HepG2 (cell line): Measurements from ENCODE around the gene RHBDD1. TPM values are rescaled to one million over a fixed set of nuclear protein-coding genes. Genes with fewer than 3 reads are reported as not detected.

Experiments used
- ARNT2 ChIP-seq: sonication (generic); formaldehyde crosslinking; IDR thresholded peaks from 2 replicates; pipeline ENCODE4 v1.8.0; 2022; ENCODE audit warnings: mild to moderate bottlenecking, low read depth, missing genetic modification reagents, moderate library complexity
- FOXA3 ChIP-seq: IDR thresholded peaks from 2 replicates; pipeline ENCODE4 v1.6.1; 2016; ENCODE audit warnings: missing genetic modification reagents, missing compliant biosample characterization
- FOXC1 ChIP-seq: sonication (generic); formaldehyde crosslinking; IDR thresholded peaks from 2 replicates; pipeline ENCODE4 v1.8.0; 2022; ENCODE audit warnings: mild to moderate bottlenecking, missing genetic modification reagents, borderline replicate concordance
- HNRNPK ChIP-seq: fragments of 200-400 bp; formaldehyde crosslinking; IDR thresholded peaks from 2 replicates; pipeline ENCODE4 v1.6.1; 2018; ENCODE audit warnings: low read length, low read depth, moderate library complexity, mild to moderate bottlenecking; ENCODE audit not compliant: poor library complexity, severe bottlenecking
- LCORL ChIP-seq, 2 experiments: fragments of 450-650 bp in 1 of 2; sonication (generic) in 1 of 2; formaldehyde crosslinking in 1 of 2; IDR thresholded peaks; 2 replicates each; pipeline versions ENCODE4 v1.5.0 to v1.6.1; 2017 to 2020; ENCODE audit warnings: antibody characterized with exemption in 1 of 2, missing genetic modification reagents in 1 of 2
- MAZ ChIP-seq, 2 experiments: sonication (generic) in 1 of 2; formaldehyde crosslinking in 1 of 2; IDR thresholded peaks; 2 replicates each; pipeline versions ENCODE4 v1.5.0 to v1.6.1; 2012 to 2020; ENCODE audit warnings: low read depth in 2 of 2, mild to moderate bottlenecking in 2 of 2, borderline replicate concordance in 1 of 2, improper control_type of control experiment in 1 of 2, low read length in 1 of 2, missing genetic modification reagents in 1 of 2, moderate library complexity in 1 of 2
- MED13 ChIP-seq: sonication (generic); formaldehyde crosslinking; IDR thresholded peaks from 2 replicates; pipeline ENCODE4 v1.5.0; 2020; ENCODE audit warnings: missing genetic modification reagents
- PHF21A ChIP-seq: sonication (generic); formaldehyde crosslinking; IDR thresholded peaks from 2 replicates; pipeline ENCODE4 v1.5.0; 2020; ENCODE audit warnings: mild to moderate bottlenecking, missing genetic modification reagents
- PITX1 ChIP-seq: sonication (generic); formaldehyde crosslinking; IDR thresholded peaks from 2 replicates; pipeline ENCODE4 v1.5.1; 2020; ENCODE audit warnings: mild to moderate bottlenecking, missing genetic modification reagents
- SOX5 ChIP-seq: IDR thresholded peaks from 2 replicates; pipeline ENCODE4 v1.6.1; 2016; ENCODE audit warnings: borderline replicate concordance
- ZMYM4 ChIP-seq: sonication (generic); formaldehyde crosslinking; IDR thresholded peaks from 2 replicates; pipeline ENCODE4 v1.8.1; 2023; ENCODE audit warnings: mild to moderate bottlenecking, missing genetic modification reagents
- ZNF354B ChIP-seq: sonication (generic); formaldehyde crosslinking; IDR thresholded peaks from 2 replicates; pipeline ENCODE4 v1.8.0; 2022; ENCODE audit warnings: mild to moderate bottlenecking, missing genetic modification reagents
- ZNF709 ChIP-seq: sonication (generic); formaldehyde crosslinking; IDR thresholded peaks from 2 replicates; pipeline ENCODE4 v1.5.0; 2020; ENCODE audit warnings: mild to moderate bottlenecking, missing genetic modification reagents
- ZNF747 ChIP-seq: sonication (generic); formaldehyde crosslinking; IDR thresholded peaks from 2 replicates; pipeline ENCODE4 v1.8.1; 2023; ENCODE audit warnings: missing genetic modification reagents, mild to moderate bottlenecking, borderline replicate concordance
- polyA plus RNA-seq, 8 experiments: library from polyadenylated mRNA; depleted of rRNA in 3 of 8; stranded (reverse) in 7 of 8; unstranded in 1 of 8; fragments of >200 nt; fragmentation: Illumina TruSeq in 4 of 8; extraction: Trizol in 4 of 8; gene quantifications; 2 replicates each; pipeline versions ENCODE4 v1.2.1 to v1.2.3, GENCODE V29; 2011 to 2016; ENCODE audit warnings: low read depth in 4 of 8, missing spikeins in 1 of 8, mixed read lengths in 1 of 8; ENCODE audit not compliant: insufficient read depth in 1 of 8
- total RNA-seq, 5 experiments: library from RNA; depleted of rRNA; stranded (reverse); fragments of >200 nt; fragmentation: Illumina TruSeq; extraction: Trizol; gene quantifications; 2 replicates each; pipeline ENCODE4 v1.2.3, GENCODE V29; 2016; ENCODE audit warnings: low read depth in 1 of 5
- TF ChIP-seq, protein P1 (sequence below): IDR thresholded peaks from 2 replicates; pipeline ENCODE4 v1.6.1; 2016; ENCODE audit warnings: low read depth, missing genetic modification reagents, missing compliant biosample characterization
- TF ChIP-seq, protein P2 (sequence below): sonication (generic); formaldehyde crosslinking; IDR thresholded peaks from 2 replicates; pipeline ENCODE4 v1.4.0; 2020; ENCODE audit warnings: missing genetic modification reagents
- TF ChIP-seq, protein P3 (sequence below): fragments of 450-650 bp; IDR thresholded peaks from 2 replicates; pipeline ENCODE4 v1.6.1; 2017; ENCODE audit warnings: mild to moderate bottlenecking
- TF ChIP-seq, protein P4 (sequence below): IDR thresholded peaks from 2 replicates; pipeline ENCODE4 v1.6.1; 2016; ENCODE audit warnings: low read depth, borderline replicate concordance

RHBDD1 gene
- total and polyA plus RNA-seq, 2 of the 13 experiments (the other 11 are each of a cell fraction or from before 2014, with no cell fraction given), result 8.2 to 9.5 TPM

DNA sequence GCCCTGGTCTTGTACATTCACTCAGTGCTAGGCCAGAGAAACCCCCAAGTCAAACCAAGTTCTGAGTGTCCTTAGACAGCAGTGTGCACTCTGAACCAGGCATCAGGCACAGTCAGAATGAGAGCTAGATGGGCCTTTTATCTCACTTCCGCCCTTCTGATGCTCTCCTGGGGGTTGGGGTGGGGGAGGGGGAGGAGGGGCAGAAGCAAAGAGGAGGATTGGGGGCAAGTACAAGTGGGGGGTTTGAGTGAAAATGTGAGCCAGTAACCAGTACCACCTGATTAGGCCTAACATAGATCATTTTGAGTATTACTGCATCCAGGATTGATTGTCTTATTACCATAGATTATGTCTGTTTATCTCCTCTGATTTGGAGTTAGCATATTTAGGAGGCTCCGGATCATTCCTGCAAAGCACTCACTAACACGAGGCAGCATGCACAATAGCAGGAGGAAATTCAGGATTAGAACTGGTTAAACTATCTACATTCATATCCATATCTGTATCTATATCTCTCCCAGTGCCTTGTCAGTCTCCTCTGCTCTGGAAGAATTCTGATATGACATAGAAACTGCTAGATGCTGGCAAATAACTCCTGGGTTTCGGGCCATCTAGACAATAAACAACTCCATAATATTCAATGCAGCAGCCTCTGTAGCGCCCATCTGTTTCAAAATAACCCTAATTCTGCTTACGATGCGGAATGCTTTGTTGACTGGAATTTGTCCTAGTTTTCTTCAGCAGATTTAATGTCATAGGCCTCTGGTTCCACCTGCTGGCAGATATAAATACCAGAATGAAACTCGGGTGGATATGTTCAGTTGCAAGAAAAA is 149.1 kb downstream of the RHBDD1 start (continued):
- TF ChIP-seq, protein P1, sequence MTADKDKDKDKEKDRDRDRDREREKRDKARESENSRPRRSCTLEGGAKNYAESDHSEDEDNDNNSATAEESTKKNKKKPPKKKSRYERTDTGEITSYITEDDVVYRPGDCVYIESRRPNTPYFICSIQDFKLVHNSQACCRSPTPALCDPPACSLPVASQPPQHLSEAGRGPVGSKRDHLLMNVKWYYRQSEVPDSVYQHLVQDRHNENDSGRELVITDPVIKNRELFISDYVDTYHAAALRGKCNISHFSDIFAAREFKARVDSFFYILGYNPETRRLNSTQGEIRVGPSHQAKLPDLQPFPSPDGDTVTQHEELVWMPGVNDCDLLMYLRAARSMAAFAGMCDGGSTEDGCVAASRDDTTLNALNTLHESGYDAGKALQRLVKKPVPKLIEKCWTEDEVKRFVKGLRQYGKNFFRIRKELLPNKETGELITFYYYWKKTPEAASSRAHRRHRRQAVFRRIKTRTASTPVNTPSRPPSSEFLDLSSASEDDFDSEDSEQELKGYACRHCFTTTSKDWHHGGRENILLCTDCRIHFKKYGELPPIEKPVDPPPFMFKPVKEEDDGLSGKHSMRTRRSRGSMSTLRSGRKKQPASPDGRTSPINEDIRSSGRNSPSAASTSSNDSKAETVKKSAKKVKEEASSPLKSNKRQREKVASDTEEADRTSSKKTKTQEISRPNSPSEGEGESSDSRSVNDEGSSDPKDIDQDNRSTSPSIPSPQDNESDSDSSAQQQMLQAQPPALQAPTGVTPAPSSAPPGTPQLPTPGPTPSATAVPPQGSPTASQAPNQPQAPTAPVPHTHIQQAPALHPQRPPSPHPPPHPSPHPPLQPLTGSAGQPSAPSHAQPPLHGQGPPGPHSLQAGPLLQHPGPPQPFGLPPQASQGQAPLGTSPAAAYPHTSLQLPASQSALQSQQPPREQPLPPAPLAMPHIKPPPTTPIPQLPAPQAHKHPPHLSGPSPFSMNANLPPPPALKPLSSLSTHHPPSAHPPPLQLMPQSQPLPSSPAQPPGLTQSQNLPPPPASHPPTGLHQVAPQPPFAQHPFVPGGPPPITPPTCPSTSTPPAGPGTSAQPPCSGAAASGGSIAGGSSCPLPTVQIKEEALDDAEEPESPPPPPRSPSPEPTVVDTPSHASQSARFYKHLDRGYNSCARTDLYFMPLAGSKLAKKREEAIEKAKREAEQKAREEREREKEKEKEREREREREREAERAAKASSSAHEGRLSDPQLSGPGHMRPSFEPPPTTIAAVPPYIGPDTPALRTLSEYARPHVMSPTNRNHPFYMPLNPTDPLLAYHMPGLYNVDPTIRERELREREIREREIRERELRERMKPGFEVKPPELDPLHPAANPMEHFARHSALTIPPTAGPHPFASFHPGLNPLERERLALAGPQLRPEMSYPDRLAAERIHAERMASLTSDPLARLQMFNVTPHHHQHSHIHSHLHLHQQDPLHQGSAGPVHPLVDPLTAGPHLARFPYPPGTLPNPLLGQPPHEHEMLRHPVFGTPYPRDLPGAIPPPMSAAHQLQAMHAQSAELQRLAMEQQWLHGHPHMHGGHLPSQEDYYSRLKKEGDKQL (CRISPR knock-in tag), result no peak
- TF ChIP-seq HNRNPK (peak; percentile 59), ZMYM4 (CRISPR knock-in tag) (peak; percentile 29; the same call in 1 of the 2 replicates), ZNF354B (no peak), ARNT2 (CRISPR knock-in tag) (no peak), PHF21A (no peak), ZNF747 (no peak), MAZ (IDR thresholded peaks at IDR 0.05; ENCODE audit: borderline replicate concordance, low read depth, low read length) (no peak), MAZ (CRISPR knock-in tag; IDR thresholded peaks at IDR 0.05; ENCODE audit: low read depth) (no peak), SOX5 (no peak), LCORL (IDR thresholded peaks at IDR 0.05) (no peak), LCORL (CRISPR knock-in tag; IDR thresholded peaks at IDR 0.05) (0 out of 2 replicates have a peak, but pooled peaks have one; percentile 18), ZNF709 (CRISPR knock-in tag) (no peak), FOXA3 (0 out of 2 replicates have a peak, but pooled peaks have one; percentile 11), PITX1 (CRISPR knock-in tag) (no peak), FOXC1 (no peak), MED13 (no peak)
- TF ChIP-seq, protein P2, sequence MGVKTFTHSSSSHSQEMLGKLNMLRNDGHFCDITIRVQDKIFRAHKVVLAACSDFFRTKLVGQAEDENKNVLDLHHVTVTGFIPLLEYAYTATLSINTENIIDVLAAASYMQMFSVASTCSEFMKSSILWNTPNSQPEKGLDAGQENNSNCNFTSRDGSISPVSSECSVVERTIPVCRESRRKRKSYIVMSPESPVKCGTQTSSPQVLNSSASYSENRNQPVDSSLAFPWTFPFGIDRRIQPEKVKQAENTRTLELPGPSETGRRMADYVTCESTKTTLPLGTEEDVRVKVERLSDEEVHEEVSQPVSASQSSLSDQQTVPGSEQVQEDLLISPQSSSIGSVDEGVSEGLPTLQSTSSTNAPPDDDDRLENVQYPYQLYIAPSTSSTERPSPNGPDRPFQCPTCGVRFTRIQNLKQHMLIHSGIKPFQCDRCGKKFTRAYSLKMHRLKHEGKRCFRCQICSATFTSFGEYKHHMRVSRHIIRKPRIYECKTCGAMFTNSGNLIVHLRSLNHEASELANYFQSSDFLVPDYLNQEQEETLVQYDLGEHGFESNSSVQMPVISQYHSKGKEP (CRISPR knock-in tag), result no peak
- TF ChIP-seq, protein P3, sequence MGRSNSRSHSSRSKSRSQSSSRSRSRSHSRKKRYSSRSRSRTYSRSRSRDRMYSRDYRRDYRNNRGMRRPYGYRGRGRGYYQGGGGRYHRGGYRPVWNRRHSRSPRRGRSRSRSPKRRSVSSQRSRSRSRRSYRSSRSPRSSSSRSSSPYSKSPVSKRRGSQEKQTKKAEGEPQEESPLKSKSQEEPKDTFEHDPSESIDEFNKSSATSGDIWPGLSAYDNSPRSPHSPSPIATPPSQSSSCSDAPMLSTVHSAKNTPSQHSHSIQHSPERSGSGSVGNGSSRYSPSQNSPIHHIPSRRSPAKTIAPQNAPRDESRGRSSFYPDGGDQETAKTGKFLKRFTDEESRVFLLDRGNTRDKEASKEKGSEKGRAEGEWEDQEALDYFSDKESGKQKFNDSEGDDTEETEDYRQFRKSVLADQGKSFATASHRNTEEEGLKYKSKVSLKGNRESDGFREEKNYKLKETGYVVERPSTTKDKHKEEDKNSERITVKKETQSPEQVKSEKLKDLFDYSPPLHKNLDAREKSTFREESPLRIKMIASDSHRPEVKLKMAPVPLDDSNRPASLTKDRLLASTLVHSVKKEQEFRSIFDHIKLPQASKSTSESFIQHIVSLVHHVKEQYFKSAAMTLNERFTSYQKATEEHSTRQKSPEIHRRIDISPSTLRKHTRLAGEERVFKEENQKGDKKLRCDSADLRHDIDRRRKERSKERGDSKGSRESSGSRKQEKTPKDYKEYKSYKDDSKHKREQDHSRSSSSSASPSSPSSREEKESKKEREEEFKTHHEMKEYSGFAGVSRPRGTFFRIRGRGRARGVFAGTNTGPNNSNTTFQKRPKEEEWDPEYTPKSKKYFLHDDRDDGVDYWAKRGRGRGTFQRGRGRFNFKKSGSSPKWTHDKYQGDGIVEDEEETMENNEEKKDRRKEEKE, result no peak
- TF ChIP-seq, protein P4, sequence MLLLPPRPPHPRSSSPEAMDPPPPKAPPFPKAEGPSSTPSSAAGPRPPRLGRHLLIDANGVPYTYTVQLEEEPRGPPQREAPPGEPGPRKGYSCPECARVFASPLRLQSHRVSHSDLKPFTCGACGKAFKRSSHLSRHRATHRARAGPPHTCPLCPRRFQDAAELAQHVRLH (CRISPR knock-in tag), result no peak
